GM12874 (cell line): ENCODE results near the gene NT5C1B.

Experiments used
- CTCF ChIP-seq: IDR thresholded peaks from 2 replicates; pipeline ENCODE4 v1.5.1; 2011; ENCODE audit warnings: low read depth, mild to moderate bottlenecking, control low read depth, low read length, moderate library complexity; ENCODE audit not compliant: insufficient read depth

NT5C1B gene

GRCh38 chr2:18623782-18624181, 34.4 kb upstream of the NT5C1B start:
- TF ChIP-seq CTCF = no peak

- no peak for TF ChIP-seq CTCF
Measured at GRCh38 chr2:18620867-18621632, 31.7 kb upstream of the NT5C1B start.

GRCh38 chr2:18619091-18619490, 29.7 kb upstream of the NT5C1B start:
- TF ChIP-seq CTCF = no peak

GRCh38 chr2:18614041-18614440, 24.7 kb upstream of the NT5C1B start:
- TF ChIP-seq CTCF = no peak

GRCh38 chr2:18612133-18612532, 22.8 kb upstream of the NT5C1B start:
- TF ChIP-seq CTCF = no peak

GRCh38 chr2:18611604-18612003, 22.2 kb upstream of the NT5C1B start:
- no peak for TF ChIP-seq CTCF

GRCh38 chr2:18611184-18611583, 21.8 kb upstream of the NT5C1B start:
- no peak for TF ChIP-seq CTCF

- no peak for TF ChIP-seq CTCF
Measured at GRCh38 chr2:18610651-18611050, 21.3 kb upstream of the NT5C1B start.
